ENCODE results near the gene TINAG.
A peak's percentile ranks its signal among the peaks of the same experiment; 100 is the strongest.

The TINAG gene

DNA sequence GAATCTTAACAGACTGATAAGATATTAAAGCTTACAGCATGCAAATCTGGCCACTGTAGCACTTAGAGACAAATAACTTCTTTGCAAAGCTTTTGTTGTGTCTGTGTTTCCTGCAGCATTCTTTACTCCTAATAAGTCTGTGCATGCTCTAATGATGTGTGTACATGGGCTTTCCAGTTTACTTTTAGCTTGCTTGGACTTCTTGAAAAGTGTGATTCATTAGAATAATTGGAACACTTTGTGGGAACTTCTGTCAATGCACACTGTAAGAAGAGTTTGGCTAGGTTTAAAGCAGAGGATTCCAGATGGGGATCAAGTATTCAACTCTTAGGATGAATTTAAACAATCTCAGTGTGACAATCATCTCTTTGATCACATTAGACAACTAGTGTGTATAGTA is 22.1 kb upstream of the TINAG start:
- DNase-seq (ENCODE audit: low read depth), result peak; percentile 81
- H3K4me3 ChIP-seq (ENCODE audit: low read length), result no peak overlapping the region
- TF ChIP-seq, protein P1, sequence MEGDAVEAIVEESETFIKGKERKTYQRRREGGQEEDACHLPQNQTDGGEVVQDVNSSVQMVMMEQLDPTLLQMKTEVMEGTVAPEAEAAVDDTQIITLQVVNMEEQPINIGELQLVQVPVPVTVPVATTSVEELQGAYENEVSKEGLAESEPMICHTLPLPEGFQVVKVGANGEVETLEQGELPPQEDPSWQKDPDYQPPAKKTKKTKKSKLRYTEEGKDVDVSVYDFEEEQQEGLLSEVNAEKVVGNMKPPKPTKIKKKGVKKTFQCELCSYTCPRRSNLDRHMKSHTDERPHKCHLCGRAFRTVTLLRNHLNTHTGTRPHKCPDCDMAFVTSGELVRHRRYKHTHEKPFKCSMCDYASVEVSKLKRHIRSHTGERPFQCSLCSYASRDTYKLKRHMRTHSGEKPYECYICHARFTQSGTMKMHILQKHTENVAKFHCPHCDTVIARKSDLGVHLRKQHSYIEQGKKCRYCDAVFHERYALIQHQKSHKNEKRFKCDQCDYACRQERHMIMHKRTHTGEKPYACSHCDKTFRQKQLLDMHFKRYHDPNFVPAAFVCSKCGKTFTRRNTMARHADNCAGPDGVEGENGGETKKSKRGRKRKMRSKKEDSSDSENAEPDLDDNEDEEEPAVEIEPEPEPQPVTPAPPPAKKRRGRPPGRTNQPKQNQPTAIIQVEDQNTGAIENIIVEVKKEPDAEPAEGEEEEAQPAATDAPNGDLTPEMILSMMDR (IDR thresholded peaks at IDR 0.05; ENCODE audit: insufficient read depth, low read depth, low read length, missing control alignments), result no peak

DNA sequence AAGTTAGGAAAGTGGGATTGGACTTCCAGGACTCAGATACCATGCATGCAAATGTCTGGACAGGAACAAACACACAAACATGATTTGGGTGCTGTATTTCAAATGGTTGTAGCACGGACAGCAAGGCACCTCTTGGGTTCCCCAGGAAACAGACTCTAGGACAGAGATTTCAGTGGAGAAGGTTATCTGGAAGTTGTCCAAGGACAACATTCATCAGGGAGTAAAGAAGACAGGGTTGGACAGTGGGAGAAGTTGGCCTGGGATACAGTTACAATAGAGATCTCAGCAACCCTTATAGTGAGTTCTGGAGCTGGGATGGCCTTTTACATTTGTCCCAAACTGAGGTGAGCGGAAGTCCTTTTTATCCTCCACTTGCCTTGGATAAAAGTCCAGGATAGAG is 19.8 kb upstream of the TINAG start:
- TF ChIP-seq, protein P1 (IDR thresholded peaks at IDR 0.05; ENCODE audit: insufficient read depth, low read depth, low read length, missing control alignments), result no peak
- no peak for DNase-seq (ENCODE audit: low read depth)
- H3K4me3 ChIP-seq (ENCODE audit: low read length), result no peak overlapping the region

DNA sequence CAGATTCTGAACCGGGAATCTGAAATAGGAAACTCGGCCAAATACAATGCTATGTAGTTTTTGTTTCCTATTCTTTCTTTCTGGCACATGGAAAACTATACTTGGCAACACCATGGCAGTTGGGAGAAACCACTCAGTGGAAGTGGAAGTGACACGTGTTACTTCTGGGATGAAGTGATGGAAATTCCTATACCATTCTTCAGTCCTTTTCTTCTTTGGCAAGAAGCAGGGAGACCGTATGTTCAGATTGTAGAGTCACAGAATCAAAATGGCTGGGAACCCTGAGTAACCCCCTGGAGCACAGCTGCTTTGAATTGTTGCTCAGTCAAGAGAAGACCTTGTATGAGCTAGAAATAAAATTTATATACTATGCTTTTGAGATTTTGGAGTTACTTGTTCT is 18.8 kb upstream of the TINAG start:
- TF ChIP-seq, protein P1 (IDR thresholded peaks at IDR 0.05; ENCODE audit: insufficient read depth, low read depth, low read length, missing control alignments), result no peak
- H3K4me3 ChIP-seq (ENCODE audit: low read length), result no peak overlapping the region
- DNase-seq (ENCODE audit: low read depth), result no peak

DNA sequence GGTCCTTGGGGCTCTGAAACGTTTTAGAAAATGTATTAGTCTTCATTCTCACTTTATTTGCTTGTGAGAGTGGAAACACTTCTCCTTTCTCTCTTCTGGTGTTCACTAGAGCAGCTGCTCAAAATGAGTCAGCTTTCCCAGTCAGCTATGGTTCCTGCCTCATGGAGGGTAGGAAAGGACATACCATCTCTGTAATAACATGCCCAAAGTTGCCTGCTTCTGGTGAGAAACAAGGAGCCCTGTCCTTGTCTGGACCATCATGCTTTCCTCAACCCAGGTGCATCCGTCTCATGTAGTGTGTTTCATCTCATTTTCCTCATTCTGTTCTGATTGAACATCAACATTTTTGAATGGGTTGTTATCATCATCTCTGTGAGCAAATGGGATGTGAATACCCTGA is 17.1 kb upstream of the TINAG start:
- peak; percentile 98 for DNase-seq (ENCODE audit: low read depth)
- no peak overlapping the region for H3K4me3 ChIP-seq (ENCODE audit: low read length)
- TF ChIP-seq, protein P1 (IDR thresholded peaks at IDR 0.05; ENCODE audit: insufficient read depth, low read depth, low read length, missing control alignments), result no peak

DNA sequence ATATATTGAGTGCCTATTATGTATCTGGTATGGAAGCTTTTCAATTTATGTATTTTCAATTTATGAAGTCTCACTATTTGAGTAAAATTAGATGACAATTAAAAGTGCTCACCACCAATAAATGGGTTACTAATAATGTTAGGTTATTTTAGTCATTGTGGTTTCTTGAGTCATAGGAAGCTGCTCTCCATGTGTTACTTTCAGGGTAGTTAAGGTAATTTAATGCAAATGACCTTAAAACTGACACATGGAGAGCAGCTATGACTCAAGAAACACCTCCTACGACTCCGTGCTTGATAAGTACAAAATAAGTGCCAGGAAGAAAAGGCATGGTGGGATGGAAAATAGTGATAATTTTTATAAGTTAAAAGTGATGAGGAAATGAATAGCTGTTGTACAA is 16.5 kb upstream of the TINAG start:
- no peak overlapping the region for H3K4me3 ChIP-seq (ENCODE audit: low read length)
- peak; percentile 90 for DNase-seq (ENCODE audit: low read depth)
- TF ChIP-seq, protein P1 (IDR thresholded peaks at IDR 0.05; ENCODE audit: insufficient read depth, low read depth, low read length, missing control alignments), result no peak

DNA sequence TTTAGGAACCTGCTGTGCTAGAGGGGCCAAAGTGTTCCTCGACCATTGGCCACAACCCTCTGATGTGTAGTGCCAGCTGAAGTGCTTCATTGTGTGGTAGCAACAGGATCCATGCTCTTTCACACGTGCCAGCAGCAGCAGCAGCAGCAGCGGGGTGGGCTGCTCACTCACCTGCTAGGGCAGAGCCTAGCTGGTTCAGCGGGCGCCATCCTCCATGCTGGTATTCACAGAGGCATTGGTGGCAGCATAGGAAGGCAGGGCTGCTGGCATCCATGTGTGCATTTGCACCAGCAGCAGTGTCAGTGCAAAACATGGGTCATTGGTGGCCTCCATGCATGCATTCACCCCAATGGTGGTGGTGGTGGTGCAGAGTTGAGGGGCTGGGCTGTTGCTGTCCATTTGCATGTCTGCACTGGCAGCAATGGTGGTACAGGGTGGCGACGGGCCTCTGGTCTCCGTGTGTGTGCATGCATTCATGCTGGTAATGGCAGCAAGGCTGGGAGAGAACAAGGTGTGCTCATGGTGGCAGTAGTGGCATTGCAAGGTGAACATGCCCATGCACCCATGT is 13.2 kb upstream of the TINAG start:
- no peak for DNase-seq (ENCODE audit: low read depth)
- TF ChIP-seq, protein P1 (IDR thresholded peaks at IDR 0.05; ENCODE audit: insufficient read depth, low read depth, low read length, missing control alignments), result no peak
- H3K4me3 ChIP-seq (ENCODE audit: low read length), result no peak overlapping the region

DNA sequence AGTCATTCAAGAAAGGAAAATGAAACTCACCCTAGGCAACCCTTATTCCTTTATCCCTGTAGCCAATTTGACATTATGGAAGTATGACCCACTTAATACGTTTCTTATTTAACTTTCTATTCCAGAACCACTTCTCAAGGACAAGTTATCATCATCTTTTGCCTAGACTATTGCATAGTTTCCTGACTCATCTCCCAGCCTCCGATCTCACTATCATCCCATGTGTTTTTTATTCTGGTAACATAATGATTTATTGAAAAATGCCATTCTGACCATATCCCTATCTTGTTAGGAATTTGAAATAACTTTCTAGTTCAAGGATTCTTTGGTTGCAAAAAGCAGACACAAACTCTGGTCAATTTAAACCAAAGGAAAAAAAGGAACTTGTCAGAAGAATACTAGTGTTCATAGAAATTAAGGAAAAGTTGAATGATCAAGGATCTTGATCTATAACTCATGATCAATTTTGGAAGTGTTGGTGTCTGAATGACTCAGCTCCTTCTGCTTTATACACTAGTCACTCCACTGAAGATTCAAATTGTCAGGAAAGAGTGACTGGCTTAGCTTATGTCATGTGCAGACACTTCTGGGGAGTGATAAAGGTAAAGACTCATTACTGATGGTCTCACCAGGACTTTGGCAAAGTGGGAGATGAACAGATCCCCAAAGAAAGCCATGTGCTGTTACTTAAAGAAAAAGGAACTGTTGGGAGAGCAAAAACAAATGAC is 8.5 kb upstream of the TINAG start:
- TF ChIP-seq, protein P1 (IDR thresholded peaks at IDR 0.05; ENCODE audit: insufficient read depth, low read depth, low read length, missing control alignments), result no peak
- no peak for DNase-seq (ENCODE audit: low read depth)
- H3K4me3 ChIP-seq (ENCODE audit: low read length), result no peak overlapping the region
